ENCODE measurements around the gene USF1. TPM values are rescaled to one million over a fixed set of nuclear protein-coding genes. Genes with fewer than 3 reads are reported as not detected.
"Not testable (repeated sequence)": the region's sequence is repeated elsewhere in the genome, so short reads cannot be mapped to it uniquely, and the experiment has no call there.

Gene USF1
- total RNA-seq, 4 donors from 2014 or later = 35.9 to 55.7 (median 49.4) TPM

DNA sequence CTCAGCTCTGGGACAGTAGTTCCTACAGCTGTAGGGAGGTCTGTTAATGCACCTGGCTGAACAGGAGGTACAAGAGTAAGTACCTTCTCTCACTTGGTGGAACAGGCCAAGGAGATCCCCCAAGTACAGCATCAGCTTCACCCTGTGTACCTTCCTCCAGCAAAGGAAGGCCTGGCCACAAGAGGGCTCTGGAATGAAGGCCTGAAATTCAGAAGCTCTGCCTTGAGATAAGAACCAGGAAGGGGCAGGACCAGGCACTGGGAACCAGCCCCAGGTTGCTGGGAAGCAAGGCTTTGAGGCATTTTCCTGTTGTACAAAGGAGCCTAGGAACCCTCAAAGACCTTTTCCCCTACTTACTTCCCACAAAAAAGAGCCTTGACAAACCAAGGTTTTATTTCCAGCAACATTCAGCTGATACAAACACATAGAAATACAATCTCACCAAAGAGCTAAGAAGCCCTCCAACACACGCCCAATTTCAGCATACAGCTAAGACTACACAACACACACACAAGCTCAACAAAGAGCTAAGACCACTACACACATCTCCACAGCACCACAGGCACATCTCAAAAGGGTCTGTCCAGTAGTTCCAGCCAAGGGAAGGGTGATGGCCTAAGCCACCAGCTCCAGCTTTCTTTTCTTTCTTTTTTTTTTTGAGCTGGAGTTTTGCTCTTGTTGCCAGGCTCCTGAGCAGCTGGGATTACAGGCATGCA is 48.3 kb downstream of the USF1 start:
- Histone ChIP-seq H3K27ac (peak overlapping the region; percentile 59 to 78 (median 70)), H3K4me3 (no peak overlapping the region), H3K9me3 (no peaks in the 10 kb centered on the region), H3K36me3 (peaks cover 21 to 51% (median 21%) of the 10 kb centered on the region in 3 donors), H3K27me3 (no peaks in the 10 kb centered on the region), H3K4me1 (peaks cover 0 to 70% (median 4%) of the 10 kb centered on the region in 3 donors)
- intact Hi-C loops (cut with DNase I) = no loop called here
- no peak for TF ChIP-seq POLR2A (IDR thresholded peaks at IDR 0.05)
- TF ChIP-seq, protein P1, sequence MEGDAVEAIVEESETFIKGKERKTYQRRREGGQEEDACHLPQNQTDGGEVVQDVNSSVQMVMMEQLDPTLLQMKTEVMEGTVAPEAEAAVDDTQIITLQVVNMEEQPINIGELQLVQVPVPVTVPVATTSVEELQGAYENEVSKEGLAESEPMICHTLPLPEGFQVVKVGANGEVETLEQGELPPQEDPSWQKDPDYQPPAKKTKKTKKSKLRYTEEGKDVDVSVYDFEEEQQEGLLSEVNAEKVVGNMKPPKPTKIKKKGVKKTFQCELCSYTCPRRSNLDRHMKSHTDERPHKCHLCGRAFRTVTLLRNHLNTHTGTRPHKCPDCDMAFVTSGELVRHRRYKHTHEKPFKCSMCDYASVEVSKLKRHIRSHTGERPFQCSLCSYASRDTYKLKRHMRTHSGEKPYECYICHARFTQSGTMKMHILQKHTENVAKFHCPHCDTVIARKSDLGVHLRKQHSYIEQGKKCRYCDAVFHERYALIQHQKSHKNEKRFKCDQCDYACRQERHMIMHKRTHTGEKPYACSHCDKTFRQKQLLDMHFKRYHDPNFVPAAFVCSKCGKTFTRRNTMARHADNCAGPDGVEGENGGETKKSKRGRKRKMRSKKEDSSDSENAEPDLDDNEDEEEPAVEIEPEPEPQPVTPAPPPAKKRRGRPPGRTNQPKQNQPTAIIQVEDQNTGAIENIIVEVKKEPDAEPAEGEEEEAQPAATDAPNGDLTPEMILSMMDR (IDR thresholded peaks at IDR 0.05) = peak; percentile 44 to 77 (median 61)
- no peak for DNase-seq
- 78 to 93% methylated on average over 1 of the region's 1 CpG for WGBS, 2 donors

- peaks cover 20 to 44% (median 21%) of the 10 kb centered on the region in 3 donors for H3K36me3 ChIP-seq
- no peak for DNase-seq
- H3K4me1 ChIP-seq = peaks cover 0 to 68% (median 4%) of the 10 kb centered on the region in 3 donors
- H3K9me3 ChIP-seq = no peaks in the 10 kb centered on the region
- WGBS, 2 donors = 45 to 75% methylated on average over 2 of the region's 3 CpGs
- H3K27ac ChIP-seq = peak overlapping the region; percentile 45 to 78 (median 66)
- no peaks in the 10 kb centered on the region for H3K27me3 ChIP-seq
- H3K4me3 ChIP-seq = no peak overlapping the region
- intact Hi-C loops (cut with DNase I) = no loop called here
- TF ChIP-seq, protein P1 (IDR thresholded peaks at IDR 0.05) = no peak
- TF ChIP-seq POLR2A (IDR thresholded peaks at IDR 0.05) = no peak
Measured at GRCh38 chr1:160996178-160996577, 49.6 kb downstream of the USF1 start.

GRCh38 chr1:160993544-160994193 is 52.1 kb downstream of the USF1 start:
- peaks cover 0 to 18% (median 2%) of the 10 kb centered on the region in 3 donors for H3K36me3 ChIP-seq
- no peak for DNase-seq
- H3K4me1 ChIP-seq = peaks cover 0 to 77% (median 4%) of the 10 kb centered on the region in 3 donors
- TF ChIP-seq, protein P1 (IDR thresholded peaks at IDR 0.05) = peak in 4 of 6 experiments; percentile 9 to 48 (median 15)
- no peak for TF ChIP-seq POLR2A (IDR thresholded peaks at IDR 0.05)
- H3K4me3 ChIP-seq = no peak overlapping the region
- H3K9me3 ChIP-seq = no peaks in the 10 kb centered on the region
- no peaks in the 10 kb centered on the region for H3K27me3 ChIP-seq
- intact Hi-C loops (cut with DNase I) = no loop called here
- 79 to 81% methylated on average over 14 of the region's 14 CpGs for WGBS, 2 donors
- H3K27ac ChIP-seq = peak overlapping the region in 2 of 4 donors; percentile 72 to 78

DNA sequence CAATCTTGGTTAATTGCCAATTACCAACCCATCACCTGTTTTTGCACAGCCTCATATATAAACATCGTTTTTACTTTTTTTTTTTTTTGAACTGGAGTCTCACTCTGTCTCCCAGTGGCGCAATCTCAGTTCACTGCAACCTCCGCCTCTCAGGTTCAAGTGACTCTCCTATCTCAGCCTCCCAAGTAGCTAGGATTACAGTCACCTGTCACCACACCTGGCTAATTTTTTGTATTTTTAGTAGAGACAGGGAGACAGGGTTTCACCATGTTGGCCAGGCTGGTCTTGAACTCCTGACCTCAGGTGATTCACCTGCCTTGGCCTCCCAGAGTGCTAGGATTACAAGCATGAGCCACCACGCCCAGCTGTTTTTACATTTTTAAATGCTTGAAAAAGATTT is 53.7 kb downstream of the USF1 start:
- Histone ChIP-seq H3K4me1 (peaks cover 0 to 61% (median 0%) of the 10 kb centered on the region in 3 donors), H3K27ac (peak overlapping the region in 3 of 4 donors; percentile 10 to 59 (median 47))
- H3K27me3 ChIP-seq; DNase-seq; H3K36me3 ChIP-seq; intact Hi-C loops (cut with DNase I); H3K9me3 ChIP-seq; H3K4me3 ChIP-seq: not testable (repeated sequence)
- WGBS, 2 donors = 73 to 83% methylated on average over 4 of the region's 4 CpGs

Small RNAs within 50 kb of the gene (small RNA-seq; reads per million reads assigned to genes)
- gene AL591806.2 = 0 reads per million in 4 donors

Other genes with a start within 250 kb of the USF1 start
- gene LY9, start 249.8 kb downstream of the USF1 start, total RNA-seq = 1 to 10 TPM in 1 of 4 donors, under 1 TPM in 3; 0.26 to 3.2 (median 0.60) TPM
- gene CD244, start 183.1 kb downstream of the USF1 start, total RNA-seq = 1 to 10 TPM in 1 of 4 donors, under 1 TPM in 3; 0.18 to 1.7 (median 0.56) TPM
- gene ITLN1, start 160.8 kb downstream of the USF1 start, total RNA-seq = not detected
- not detected for gene ITLN2, start 91.2 kb downstream of the USF1 start, total RNA-seq
- 100 to 1,000 TPM in 1 of 4 donors, 10 to 100 TPM in 3; 84.9 to 108 (median 94.2) TPM for gene F11R, start 24.8 kb downstream of the USF1 start, total RNA-seq
- gene TSTD1, start 7.0 kb downstream of the USF1 start, total RNA-seq = 10 to 100 TPM; 69.3 to 99.0 (median 91.4) TPM
- 10 to 100 TPM in 2 of 4 donors, 1 to 10 TPM in 2; 2.9 to 13.5 (median 7.4) TPM for gene ARHGAP30, start 23.9 kb upstream of the USF1 start, total RNA-seq
- gene NECTIN4, start 43.6 kb upstream of the USF1 start, total RNA-seq = 100 to 1,000 TPM in 2 of 4 donors, 10 to 100 TPM in 2; 52.7 to 161 (median 96.2) TPM
- 1 to 10 TPM in 3 of 4 donors, under 1 TPM in 1; 0.31 to 2.7 (median 1.7) TPM for gene KLHDC9, start 52.4 kb upstream of the USF1 start, total RNA-seq
- gene PFDN2, start 72.1 kb upstream of the USF1 start, total RNA-seq = 10 to 100 TPM; 27.0 to 59.2 (median 45.3) TPM
- 10 to 100 TPM; 16.9 to 28.6 (median 22.1) TPM for gene NIT1, start 72.1 kb upstream of the USF1 start, total RNA-seq
- gene DEDD, start 86.7 kb upstream of the USF1 start, total RNA-seq = 10 to 100 TPM; 16.6 to 32.8 (median 27.2) TPM
- 10 to 100 TPM; 68.3 to 79.9 (median 76.7) TPM for gene UFC1, start 108.0 kb upstream of the USF1 start, total RNA-seq
- 10 to 100 TPM; 12.1 to 20.4 (median 17.0) TPM for gene USP21, start 113.5 kb upstream of the USF1 start, total RNA-seq
- gene PPOX, start 120.4 kb upstream of the USF1 start, total RNA-seq = 10 to 100 TPM in 2 of 4 donors, 1 to 10 TPM in 2; 5.8 to 28.8 (median 11.7) TPM
- gene B4GALT3, start 131.5 kb upstream of the USF1 start, total RNA-seq = 10 to 100 TPM; 16.1 to 29.9 (median 18.1) TPM
- gene ADAMTS4, start 153.1 kb upstream of the USF1 start, total RNA-seq = 1 to 10 TPM; 1.3 to 2.6 (median 1.8) TPM
- gene NDUFS2, start 156.4 kb upstream of the USF1 start, total RNA-seq = 100 to 1,000 TPM in 2 of 4 donors, 10 to 100 TPM in 2; 77.7 to 140 (median 93.7) TPM
- 10 to 100 TPM in 2 of 4 donors, 1 to 10 TPM in 2; 1.6 to 50.4 (median 25.4) TPM for gene FCER1G, start 169.3 kb upstream of the USF1 start, total RNA-seq
- gene APOA2, start 177.7 kb upstream of the USF1 start, total RNA-seq = not detected
- 10 to 100 TPM in 2 of 4 donors, 1 to 10 TPM in 2; 7.6 to 23.9 (median 10.2) TPM for gene TOMM40L, start 180.1 kb upstream of the USF1 start, total RNA-seq
- not detected for gene NR1I3, start 192.2 kb upstream of the USF1 start, total RNA-seq
- gene PCP4L1, start 212.8 kb upstream of the USF1 start, total RNA-seq = 10 to 100 TPM in 2 of 4 donors, 1 to 10 TPM in 2; 6.9 to 52.7 (median 9.6) TPM

Data from esophagus squamous epithelium (tissue), 5 donors.